GM21447 (cell line): ENCODE results near the gene ST6GALNAC4.
"Not testable (repeated sequence)": the region's sequence is repeated elsewhere in the genome, so short reads cannot be mapped to it uniquely, and the experiment has no call there.

Experiments
- ATAC-seq: cut with Tn5 transposase; IDR thresholded peaks from one replicate; pipeline ENCODE4 v1.9.1; 2021; ENCODE audit not compliant: unreplicated experiment

ST6GALNAC4 gene

DNA sequence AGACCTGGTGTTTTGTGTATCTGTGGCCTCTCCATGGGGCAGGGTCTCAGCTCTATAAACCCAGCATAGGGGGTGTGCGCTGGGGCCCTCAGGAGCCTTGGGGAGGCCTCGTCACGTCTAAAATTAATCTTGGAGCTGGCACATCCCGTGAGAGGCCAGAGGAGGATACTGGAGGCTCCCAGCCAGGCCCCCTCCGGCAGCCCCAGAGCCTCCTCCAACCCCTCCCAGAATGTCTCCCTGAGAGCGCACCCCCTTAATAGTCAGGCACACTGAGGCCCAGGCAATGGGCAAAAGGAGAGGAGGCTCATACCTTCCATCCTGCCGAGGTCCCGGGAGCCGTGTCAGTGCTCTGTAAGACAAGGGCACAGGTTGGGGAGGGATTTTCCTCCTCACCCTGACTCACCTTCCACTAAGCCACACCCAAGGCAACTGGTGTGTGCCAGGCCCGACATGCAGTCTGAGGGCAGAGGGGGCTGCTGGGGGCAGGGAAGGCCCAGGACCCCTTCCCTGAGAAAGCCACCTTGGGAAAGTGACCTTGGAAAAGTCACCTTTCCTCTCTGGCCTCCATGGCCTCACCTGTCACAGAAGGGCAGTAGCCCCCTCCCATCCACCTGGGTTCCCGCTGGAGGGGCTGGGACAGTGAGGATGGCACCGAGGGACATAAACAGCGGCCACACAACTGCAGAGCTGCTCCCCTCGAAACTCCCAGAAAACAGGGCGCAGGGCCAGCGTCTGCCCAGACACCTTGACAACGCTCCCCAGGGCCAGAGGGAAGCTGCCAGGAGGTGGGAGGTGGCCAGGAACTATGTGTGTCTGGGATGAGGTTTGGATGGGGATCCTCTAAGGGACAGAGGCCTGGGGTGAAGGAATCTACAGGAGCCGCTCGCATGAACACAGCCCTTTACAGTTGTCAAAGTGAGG, 42.3 kb downstream of the ST6GALNAC4 start:
- no peak for ATAC-seq

DNA sequence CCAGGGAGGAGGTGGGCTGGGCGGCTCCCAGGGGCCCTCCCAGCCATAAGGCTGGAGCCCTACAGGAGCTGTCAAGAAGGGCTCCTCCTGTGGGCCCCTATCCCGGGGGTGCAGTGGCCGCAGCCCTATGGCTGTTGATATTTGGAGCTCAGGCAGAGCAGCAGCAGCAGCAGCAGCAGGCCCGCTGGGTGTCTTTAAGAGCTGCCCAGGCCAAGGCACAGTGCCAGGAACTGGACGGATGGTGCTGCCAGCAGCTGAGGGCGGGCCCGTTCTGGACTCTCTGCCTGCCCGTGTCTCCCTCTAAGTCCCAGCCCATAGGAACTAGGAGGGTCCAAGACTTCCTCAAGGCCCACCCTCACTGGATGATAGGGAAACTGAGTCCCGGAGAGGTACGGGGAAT, 43.0 kb downstream of the ST6GALNAC4 start:
- ATAC-seq, result no peak

DNA sequence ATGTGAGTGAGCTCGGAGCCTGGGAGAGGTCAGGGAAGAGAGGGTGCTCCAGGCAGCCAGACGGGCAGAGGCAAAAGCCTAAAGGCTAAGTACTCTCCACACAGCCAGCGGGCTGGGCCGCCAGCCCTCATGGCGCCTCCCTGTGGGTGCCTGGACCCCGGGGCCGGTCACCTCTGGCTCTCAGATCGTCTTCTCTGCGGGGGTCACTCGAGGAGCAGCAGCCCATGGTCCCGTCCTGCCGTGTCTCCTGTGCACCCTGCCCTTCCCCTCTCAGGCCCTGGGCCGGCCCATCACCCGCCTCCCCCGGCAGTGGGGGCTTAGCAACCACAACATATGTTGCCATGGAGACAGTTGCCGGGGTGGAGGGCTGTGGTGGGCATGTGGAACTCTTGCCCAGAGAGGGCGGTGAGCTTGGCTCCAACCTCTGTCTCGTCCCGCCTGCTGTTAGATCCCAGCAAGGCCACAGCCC, 43.6 kb downstream of the ST6GALNAC4 start:
- ATAC-seq, result no peak

DNA sequence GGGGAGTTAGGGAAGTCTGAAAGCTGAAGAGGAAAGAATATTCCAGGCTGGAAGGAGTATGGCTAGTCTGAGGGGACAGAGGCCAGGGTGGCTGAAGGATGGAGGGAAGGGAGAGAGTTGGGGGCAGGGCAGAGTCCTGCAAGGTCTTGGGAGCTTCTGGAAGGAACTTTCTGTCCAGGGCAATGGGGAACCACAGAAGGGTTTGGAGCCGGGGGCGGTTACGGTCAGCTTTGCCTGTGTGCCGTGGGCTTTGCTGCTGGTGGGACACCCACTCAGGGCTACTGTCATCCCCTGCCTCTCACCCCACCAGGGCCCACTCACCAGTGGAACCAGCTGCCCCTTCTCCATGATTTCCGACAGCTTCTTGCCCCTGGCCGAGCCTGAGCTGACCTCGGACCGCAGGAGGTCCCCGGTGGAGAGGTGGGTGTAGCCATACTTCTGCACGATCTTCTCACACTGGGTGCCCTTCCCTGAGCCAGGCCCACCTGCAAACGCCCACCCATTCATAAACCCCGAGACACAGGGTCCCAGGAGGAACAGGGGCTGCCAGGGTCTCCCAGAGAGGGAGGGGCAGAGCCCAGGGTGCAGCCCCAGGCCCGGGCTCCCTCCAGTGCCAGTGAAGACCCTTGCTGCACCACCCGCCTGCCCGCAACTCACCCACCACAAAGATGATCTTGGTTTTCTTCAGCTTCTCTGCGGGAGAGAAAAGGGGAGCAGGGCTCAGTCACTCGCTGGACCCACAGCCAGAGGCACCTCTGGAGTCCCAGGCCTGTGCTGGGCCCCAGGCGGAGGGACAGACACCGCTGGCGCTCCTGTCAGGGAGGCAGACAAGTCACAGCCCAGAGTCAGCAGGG, 44.2 kb downstream of the ST6GALNAC4 start:
- no peak for ATAC-seq

DNA sequence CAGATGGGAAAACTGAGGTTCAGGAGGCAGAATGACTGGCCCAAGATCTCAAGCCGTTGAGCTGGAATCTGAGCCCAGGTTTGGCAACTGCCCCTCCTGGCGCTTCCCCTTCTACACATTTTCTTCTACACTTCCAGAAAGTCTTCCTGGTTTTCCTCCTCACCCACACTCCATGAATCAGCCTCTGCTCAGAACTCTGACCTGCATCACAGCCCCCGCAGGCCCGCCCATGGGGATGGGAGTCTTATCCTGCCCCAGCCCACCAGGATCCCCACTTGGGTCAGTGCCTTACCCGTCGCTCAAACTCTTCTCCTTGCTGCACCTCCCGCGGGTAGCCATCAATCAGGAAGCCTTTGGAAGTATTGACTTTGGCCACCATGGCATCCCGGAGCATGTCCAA, 45.3 kb downstream of the ST6GALNAC4 start:
- no peak for ATAC-seq

DNA sequence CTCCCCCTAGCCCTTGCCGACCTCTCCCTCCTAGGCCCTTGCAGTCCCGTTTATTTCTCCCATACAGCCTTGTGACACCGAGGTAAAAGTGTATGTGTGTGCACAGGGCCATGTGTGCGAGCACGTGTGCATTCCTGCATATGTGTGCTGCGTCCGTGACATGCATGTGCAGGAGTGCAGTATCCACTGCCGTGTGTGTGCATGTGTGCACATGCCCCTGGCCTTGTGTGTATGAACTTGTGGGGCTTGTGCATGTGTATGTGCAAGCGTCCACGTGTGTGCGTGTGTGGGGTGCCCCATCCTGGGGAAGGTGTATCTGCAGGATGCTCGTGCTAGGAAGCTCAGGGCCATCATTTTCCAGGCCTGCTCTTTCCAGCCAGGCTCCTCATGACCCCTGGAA, 46.0 kb downstream of the ST6GALNAC4 start:
- ATAC-seq, result no peak

DNA sequence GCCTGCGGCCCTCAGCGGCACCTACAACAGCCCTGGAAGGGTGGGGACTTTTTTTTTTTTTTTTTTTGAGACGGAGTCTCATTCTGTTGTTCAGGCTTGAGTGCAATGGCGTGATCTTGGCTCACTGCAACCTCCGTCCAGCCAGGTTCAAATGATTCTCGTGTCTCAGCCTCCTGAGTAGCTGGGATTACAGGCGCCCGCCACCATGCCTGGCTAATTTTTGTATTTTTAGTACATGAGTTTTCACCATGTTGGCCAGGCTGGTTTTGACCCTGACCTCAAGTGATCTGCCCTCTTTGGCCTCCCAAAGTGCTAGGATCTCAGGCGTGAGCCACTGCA, 46.7 kb downstream of the ST6GALNAC4 start:
- ATAC-seq, result not testable (repeated sequence)

DNA sequence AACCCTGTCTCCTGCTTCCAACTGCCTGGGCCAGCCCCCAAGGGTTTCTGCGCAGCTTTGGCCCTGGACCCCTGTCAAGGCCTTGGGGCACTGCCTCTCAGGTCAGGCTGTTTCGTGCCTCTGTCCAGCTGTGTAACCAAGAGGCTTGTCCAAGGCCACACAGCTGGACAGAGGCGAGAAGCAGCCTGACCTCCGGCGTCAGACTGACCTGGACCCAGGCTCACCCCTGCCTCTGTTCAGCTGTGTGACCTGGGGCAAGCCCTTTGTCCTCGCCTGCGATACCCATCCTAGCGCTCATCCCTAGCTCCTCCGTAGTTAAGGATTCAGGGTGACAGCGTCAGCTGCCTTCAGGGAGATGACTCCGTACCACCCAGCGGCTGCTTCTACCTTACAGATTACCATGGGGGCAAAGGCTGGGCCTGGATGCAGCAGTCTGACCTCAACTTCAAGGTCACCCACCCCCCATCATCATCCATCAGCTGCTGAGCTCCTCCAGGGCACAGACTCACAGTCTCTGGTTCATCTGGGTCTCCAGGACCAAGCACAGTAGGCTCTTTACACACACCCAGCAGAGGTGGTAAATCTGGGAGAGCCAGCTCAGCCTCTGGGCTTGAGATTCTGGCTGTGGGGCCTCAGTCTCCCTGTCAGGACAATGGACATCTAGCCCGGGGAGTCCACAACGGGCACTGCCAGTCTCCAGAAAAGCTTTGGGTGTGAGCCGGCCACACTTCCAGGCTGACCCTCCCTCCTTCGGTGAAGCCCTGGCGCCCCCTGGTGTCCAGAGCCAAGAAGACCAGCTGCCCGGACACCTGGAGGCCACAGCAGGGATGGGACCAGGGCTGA, 47.3 kb downstream of the ST6GALNAC4 start:
- ATAC-seq, result no peak

DNA sequence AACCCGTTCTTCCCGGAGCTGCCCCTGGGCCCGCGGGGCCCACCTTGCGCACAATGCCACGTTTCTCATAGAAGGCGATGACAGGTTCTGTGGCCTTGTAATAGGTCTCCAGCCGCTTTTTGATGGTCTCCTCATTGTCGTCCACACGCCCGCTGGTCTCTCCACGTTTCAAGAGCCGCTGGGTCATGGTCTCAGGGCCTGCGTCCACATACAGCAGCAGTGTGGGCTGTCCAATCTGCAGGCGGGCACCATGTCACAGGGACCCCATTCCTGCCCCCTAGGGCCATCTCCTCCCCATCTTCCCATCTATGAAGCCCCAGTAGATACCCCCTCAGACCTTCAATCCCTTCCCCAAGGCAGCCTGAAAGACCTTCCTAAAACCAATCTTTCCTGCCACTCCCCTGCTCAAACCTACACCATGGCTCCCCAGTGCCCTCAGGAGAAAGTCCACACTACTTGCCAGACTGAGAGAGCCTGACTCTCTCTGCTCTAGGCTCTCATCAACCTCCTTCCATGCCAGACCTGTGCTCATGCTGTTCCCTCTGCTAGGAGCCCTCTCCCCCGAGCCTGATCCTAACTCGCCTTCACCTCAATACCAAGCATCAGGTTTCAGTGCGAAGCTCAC, 48.5 kb downstream of the ST6GALNAC4 start:
- ATAC-seq, result no peak

DNA sequence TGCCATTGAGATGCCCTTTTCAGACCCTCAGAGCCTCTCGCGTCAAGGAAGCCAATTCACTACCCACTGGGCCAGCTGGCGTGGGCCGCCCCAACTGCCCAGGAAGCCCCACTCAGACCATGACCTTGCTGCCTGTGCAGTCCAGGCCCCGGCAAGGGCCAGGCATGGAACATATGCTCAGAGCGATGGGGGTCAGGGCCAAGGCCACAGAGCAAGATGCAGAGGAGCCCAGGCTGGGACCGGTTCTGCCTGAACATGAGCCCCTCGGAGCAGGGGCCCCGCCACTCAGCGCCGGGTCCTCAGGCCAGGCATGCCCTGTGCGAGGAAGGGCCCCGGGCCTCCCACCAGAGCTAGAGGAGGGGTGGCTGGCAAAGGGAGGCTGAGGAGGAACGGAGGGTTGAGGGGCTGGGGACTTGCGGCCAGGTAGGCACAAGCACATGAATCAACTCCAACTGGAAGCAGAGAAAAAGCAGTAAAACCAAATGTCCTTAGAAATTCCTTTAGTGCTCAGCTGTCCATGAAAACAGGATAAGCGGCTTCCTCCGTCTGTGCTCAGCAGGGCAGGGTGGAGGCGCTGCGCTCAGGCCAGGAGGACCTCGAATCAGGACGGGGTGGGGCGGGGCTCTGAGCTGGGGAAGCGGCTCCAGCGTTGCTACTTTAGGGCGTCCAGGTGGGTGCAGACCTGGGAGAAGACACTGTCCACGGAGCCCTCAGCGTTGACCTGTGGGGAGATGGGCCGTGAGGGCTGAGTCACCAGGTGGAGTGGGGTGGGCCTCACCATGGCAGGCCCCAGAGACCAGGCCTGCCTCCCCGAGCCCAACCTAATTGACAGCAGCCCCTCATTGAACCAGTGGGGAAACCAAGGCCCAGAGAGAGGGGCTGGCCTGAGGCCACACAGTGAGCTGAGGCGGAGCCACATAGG, 49.2 kb downstream of the ST6GALNAC4 start:
- ATAC-seq, result no peak

DNA sequence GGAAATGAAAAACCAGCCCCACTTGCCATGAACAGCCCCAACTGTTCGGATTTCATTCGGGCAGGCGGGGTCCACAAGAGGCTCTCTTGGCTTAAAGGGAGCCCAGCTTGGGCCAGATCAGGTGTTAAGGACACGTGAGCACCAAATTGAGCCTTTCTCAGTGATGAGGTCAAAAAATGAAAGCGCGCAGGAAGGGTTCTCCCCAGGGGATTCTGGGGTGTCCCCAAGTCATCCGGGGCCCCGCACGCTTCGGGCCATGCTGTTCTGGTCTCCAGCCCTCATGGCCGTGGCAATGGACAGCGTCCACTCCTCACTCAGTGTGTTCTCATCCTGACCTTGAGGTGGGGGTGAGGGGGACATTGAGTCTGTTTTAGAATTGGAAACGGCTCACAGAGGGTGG, 50.3 kb downstream of the ST6GALNAC4 start:
- ATAC-seq, result no peak

DNA sequence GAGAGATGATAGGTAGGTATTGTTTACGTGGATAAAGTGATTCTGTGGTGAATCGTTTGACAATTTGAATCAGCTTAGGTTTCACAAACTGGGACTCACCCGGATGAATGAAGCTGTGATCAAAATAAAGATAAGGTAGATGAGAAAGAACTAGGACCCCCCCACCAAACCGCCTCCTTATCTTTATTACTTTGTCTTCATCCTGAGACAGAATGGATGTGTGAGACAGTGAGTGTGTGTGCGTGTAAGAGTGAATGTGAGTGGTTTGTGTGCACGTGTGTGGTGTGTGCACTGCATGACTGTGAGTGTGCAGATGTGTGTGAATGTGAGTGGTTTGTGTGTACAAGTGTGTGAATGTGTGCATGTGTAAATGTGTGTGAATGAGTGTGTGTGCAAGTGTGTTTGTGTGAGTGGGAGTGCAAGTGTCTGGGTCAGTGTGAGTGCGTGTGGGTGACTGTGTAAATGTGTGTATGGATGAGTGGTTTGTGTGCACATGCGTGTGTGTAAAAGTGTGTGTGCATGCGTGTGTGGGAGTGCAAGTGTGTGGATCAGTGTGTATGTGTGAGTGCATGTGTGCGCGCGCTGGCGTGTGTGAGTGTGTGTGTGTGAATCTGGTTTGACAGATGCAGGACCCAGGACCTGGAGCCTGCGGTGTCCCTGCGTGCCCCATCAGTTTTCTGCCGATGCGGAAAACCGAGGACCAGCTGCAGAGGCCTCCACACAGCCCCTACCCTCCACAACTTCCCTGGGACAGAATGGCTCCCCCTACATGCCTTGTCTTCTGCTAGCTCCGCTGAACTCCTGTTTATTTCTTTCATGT, 51.0 kb downstream of the ST6GALNAC4 start:
- ATAC-seq, result no peak

DNA sequence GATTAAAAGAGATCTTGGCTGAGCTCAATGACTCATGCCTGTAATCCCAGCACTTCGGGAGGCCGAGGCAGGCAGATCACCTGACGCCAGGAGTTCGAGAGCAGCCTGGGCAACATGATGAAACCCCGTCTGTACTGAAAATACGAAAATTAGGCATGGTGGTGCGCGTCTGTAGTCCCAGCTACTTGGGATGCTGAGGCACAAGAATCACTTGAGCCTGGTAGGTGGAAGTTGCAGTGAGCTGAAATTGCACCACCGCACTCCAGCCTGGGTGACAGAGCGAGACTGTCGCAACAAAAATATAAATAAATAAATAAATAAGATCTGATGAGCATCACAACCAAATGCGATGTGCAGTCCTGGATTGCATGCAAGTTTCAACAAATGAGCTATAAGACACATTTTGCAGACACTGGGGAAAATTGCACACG, 53.6 kb downstream of the ST6GALNAC4 start:
- no peak for ATAC-seq

DNA sequence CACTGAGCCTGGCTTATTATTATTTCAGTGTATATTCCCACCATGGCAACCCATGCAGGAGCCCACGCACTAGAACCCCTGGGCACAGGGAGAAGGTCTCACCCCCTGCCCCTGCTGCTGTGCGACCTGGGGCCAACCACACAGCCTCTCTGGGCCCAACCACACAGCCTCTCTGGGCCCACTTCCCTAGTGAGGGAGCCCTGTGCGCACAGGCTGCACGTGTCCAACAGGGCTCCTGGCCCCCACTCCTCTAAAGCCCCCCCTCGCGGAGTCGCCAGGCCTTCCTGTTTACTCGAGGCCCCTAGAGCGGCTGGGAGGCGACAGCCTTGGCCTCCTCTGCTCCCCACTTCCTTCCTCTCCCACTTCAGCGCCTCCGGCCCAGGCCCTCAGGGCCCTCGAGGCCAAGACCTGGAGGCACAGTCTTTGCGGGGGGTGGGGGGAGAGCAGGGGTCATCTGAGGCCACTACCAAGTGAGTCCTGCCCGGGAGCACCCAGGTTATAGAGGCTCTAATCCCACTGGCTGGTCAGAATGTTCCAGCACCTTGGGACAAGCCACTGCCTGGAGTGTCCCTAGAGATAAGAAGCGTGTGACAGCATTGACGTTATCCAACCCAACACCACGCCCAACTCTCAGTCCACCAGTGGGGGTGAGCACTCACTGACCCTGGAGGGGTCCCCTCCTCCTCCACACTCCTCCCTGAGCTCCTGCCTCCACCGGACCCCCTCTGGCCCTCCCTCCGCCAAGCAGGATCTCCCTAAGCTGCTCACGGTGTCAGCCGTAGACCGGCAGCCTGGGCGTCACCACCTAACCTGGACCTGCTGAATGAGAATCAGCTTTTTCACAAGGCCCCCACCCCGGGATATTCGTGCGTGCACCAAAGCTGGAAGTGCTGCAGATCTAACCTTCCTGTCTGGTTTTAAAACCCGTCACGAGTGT, 54.5 kb downstream of the ST6GALNAC4 start:
- no peak for ATAC-seq

DNA sequence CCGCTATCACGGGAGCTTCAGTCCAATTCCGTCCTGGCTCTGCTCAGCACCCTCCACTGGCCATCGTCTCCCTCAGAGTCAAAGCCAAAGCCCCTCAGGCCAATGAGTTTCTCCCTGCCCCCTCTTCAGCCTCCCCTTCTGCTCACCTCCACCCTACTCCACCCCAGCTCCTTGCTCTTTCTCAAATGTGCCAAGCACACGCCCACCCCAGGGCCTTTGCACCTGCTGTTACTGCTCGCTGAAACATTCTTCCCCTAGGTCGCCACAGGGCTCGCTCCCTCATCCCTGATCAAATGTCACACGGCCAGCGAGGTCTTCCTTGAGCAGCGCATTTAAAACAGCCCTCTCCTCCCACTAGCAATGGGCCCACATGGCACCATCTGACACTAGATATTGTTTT, 56.1 kb downstream of the ST6GALNAC4 start:
- ATAC-seq, result no peak

DNA sequence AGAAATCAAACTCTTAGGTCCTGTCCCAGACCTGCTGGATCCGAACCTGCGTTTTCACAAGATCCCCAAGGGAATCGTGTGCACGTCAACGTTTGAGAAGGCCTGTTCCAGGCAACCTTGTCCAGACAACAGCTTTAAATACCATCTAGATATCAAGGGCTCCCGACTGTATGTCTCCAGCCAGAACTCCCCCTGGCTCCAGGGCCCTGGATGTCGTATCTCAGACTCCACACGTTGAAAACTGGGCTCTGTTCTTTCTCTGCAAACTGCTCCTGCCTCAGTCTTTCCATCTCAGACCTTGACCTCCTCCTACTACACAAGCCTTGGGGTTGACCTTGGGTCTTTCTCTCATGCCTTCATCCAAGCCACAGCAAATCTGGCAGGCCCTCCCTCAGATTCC, 56.6 kb downstream of the ST6GALNAC4 start:
- ATAC-seq, result no peak

DNA sequence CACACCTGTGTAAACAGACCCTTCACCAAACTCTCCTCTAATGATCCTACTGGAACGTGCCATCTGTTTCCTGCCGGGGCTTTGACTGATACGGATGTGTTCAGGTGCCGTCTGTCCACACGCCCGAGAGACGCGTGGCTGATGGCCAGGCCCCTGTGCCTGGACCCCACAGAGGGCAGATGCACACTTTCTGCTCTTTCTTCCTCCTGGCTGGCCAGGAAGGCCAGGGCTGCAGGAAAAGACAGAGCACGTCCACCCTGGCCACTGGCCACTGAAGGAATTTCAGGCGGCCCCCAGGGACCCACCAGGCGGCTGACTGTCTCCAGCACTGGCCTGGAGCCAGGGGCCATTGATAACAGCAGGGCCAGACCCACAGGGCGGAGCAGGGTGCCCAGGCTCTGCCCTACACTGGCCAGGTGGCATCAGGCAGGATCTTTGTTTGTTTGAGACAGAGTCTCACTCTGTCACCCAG, 58.8 kb downstream of the ST6GALNAC4 start:
- ATAC-seq, result no peak
